HPDE6-E6E7 (cell line): ENCODE results near the gene SUCLG2.

ENCODE experiments used
- DNase-seq: peaks from one replicate; pipeline ENCODE4 v3.0.0; 2011; ENCODE audit warnings: missing footprints; ENCODE audit errors: extremely low spot score

The SUCLG2 gene

DNA sequence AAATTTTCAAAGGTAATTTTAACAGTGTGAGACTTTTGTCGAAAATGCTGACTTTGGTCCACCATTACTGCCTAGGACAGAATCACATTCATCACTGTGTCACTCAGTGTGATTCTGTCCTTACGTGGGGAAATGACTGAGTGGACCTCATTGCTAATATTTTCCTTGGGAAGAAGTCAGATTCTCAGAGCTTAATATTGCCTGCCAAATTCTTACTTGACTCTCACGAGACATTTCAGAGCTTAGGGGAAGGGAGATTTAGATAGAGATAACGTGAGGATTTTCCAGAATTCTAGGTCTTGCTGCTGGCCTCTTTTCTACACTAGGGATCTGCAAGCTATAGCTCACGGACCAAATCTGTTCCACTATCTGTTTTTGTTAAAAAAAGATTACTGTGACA lies 270.4 kb downstream of the SUCLG2 start:
- DNase-seq: no peak

GRCh38 chr3:67383379-67383778 lies 271.0 kb downstream of the SUCLG2 start:
- no peak for DNase-seq

- DNase-seq: no peak
Measured at GRCh38 chr3:67382536-67382935, 271.9 kb downstream of the SUCLG2 start.

DNA sequence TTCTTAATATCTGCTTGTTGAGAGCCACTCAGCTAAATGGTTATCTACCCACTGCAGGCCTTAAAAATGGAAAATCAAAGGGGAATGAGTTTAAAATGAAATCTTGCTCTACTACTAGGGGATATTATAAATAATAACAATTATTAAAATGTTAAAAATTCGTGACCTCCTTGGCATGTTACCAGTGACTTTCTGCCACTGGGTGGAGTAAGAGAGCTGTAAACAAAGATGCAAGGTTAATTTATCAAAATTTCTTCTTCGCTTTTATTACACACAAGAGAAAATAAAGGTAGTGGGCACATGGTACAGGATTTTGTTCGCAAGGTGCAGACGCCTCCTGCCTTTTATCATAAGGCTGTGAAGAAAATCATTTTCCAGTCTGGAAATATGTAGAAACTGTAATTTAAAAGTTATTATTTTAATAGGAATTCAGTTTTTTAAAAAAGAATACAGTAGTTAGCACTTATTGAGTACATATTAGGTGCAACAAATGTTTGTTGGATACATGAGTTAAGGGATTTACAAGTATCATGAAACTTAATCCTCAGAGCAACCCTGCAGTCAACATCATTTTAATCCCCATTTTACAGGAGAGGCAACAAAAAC lies 272.6 kb downstream of the SUCLG2 start:
- DNase-seq: no peak

DNA sequence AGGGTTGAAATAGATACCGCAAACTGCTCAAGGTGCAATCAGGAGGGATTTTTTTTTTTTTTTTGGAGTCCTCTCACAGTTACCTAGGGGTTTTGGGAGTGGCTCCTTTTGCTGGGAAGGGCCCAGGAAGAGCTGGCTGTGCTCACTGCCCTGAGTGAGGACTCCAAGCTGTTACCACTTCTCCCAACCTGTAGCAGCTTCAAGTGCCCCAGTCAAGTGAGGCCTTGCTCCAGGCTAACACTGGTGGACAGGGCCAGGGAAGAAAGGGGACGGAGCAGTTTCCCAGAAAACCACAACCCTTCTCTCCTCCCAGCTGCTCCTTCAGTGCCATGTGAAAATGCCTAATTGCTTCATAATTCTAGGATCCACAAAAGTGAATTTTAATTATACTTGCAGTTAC lies 274.3 kb downstream of the SUCLG2 start:
- no peak for DNase-seq

- no peak for DNase-seq
Measured at GRCh38 chr3:67377299-67377698, 277.1 kb downstream of the SUCLG2 start.

DNA sequence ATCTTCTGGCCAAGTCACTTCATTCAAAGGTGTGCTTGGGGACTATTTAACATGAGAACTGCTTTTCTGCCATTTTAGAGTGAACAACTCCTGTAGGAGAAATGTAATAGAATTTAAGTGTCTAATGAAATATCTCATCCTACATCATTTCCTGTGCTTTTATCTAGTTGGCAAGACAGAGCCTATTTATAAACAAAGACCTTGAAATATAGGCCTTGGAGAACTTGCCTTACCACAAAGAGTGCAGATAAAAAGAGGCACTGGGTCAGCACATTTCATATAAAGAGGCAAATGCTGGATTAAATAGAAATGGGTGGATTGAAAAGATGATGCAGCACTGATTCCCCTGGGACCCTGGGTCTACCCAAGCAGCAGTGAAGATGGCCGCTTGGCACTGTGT lies 278.0 kb downstream of the SUCLG2 start:
- DNase-seq: no peak

DNA sequence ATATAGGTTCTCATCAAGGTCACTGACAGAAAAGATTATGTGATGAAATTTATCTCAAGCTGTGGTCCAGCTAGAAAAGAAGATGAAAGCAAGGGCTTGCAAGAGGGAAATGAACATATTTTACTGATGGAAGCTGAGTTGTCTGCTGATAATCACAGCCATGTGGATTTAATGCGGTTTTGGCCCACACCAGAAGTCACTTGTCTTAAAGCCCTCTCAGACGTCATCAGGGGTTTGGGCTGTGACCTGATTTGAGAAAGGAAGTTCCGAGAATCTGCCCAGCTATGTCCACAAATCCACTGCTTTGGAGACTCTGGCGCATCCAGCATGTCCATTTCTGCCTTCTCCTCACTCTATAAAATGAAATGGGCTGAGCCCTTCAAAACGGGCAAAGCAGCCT lies 278.4 kb downstream of the SUCLG2 start:
- DNase-seq: no peak

DNA sequence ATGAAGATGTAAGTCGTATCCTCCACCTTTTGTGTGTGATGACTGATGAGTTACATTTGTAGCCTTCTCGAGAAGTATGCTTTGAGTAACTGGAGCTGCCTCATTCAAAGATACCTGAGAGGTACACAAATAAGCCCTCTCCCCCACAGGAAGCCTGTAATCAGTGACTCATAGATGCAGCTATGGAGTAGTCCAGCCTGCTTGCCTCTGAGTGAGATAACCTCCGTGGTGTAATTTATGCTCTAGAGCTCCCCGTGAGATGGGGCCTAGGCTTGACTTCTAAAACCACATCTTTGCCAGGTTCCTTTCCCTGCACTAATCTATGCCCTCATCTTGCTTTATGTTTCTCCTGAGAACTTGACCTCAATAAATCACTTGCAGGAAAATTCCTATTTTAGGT lies 291.7 kb downstream of the SUCLG2 start:
- peak; percentile 9 for DNase-seq

- no peak for DNase-seq
Measured at GRCh38 chr3:67361770-67362169, 292.6 kb downstream of the SUCLG2 start.

DNA sequence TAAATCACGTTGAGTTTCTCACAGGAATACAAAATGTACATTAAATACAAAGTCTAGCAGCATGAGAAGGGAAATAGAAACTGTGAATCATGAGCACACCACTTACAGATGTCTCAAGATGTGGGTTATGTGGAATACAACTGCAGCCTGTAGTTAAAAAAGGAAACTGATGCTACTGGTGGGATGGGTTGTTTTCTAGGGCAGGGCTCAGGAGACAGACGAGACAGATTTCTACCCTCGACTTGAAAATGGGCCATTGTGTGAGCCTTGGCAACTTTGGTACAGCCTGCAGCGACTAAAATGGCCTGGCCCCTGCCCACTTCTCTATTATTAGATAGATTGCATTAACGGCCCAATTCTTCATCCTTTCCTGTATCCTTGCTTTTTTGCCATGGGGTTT lies 293.1 kb downstream of the SUCLG2 start:
- DNase-seq: no peak

DNA sequence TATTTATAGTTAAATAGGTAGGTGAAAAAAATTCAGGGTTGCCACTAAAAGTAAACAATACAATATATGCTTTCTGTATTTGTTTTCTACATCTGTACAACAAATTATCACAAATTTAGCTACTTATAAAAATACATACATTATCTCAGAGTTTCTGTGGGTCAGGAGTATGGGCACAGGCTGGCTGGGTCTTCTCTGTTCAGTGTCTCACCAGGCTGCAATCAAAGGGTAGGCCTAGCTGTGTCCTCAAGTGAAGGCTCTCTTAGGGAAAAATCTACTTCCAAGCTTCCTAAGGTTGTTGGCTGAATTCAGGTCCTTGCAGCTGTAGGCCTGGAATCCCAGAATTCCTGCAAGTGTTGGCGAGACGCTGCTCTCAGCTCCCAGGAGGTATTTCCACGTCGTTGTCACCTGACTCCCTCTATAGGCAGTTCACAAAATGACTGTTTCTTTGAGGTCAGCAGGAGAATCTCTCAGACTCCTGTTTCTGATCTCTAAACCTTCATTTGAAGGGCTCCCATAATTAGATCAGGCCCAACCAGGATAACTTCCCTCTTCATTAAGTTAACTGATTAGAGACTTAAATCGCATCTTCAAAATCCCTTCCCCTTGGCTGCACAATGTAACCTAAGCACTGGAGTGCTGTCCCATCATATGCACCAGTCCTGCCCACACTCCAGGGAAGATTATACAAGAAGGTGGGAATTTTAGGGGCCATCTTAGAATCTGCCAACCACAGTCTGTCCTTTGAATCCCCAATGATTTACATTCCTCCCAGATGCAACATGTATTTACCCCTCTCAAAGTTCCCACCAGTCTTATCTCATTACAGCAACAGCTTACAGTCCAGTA lies 296.6 kb downstream of the SUCLG2 start:
- no peak for DNase-seq

DNA sequence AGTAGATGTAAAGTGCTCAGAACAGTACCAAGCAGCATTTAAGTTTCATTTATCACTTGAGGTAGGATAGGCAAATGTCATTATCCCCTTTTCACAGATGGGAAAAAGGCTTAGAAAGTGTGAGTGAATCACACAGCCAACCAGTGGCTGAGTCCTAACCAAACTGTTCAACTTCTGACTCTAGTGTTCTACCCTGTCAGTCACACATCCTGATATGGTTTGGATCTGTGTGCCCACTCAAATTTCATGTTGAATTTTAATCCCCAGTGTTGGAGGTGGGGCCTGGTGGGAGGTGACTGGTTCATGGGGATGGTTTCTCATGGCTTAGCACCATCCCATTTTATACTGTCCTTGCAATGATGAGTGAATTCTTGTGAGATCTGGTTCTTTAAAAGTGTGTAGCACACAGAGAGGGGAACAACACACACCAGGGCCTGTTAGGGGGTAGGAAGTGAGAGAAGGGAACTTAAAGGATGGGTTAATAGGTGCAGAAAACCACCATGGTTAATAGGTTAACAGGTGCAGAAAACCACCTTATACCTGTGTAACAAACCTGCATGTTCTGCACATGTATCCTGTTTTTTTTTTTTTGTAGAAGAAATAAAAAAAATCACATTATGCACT lies 304.7 kb downstream of the SUCLG2 start:
- no peak for DNase-seq

DNA sequence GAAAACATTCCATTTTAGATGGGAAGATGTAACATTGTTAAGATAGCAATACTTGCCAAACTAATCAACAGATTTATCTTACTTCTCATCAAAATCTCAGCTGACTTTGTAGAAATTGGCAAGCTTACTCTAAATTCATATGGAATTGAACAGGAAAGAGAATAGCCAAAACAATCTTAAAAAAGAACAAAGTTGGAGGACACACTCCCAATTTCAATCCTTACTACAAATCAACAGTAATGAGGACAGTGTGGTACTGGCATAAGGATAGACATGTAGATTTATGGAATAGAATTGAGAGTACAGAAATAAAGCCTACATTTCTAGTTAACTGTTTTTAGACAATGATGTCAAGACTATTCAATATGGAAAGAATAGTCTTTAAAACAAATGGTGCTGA lies 308.3 kb downstream of the SUCLG2 start:
- no peak for DNase-seq

- DNase-seq: no peak
Measured at GRCh38 chr3:67335813-67336212, 318.6 kb downstream of the SUCLG2 start.

GRCh38 chr3:67334588-67334987 lies 319.8 kb downstream of the SUCLG2 start:
- DNase-seq: no peak

GRCh38 chr3:67329358-67329757 lies 325.1 kb downstream of the SUCLG2 start:
- no peak for DNase-seq

GRCh38 chr3:67327582-67327981 lies 326.8 kb downstream of the SUCLG2 start:
- no peak for DNase-seq

GRCh38 chr3:67325231-67325630 lies 329.2 kb downstream of the SUCLG2 start:
- no peak for DNase-seq
